ENCODE measurements around the gene MRPS21.

- TF ChIP-seq CTCF (IDR thresholded peaks at IDR 0.05; ENCODE audit: insufficient read depth, low read depth, low read length) (no peak), EZH2 (IDR thresholded peaks at IDR 0.05; ENCODE audit: insufficient read depth, low read length) (no peak)
Observed at GRCh38 chr1:150259758-150260669, 33.6 kb upstream of the MRPS21 start.

Data from astrocyte (in vitro differentiated cells and primary cell).